Central memory CD4-positive, alpha-beta T cell (primary cell): ENCODE data around the gene DDC.
A peak's percentile ranks its signal among the peaks of the same experiment; 100 is the strongest.

Source experiments
- DNase-seq: peaks from one replicate; pipeline ENCODE4 v3.0.0; 2022
- total RNA-seq, 3 experiments: gene quantifications; one replicate each; lab custom pipeline; 2026; lab: John Stamatoyannopoulos, UW

DDC gene
- total RNA-seq: 0 to 0.11 (median 0.04) reads per million in 3 experiments

- DNase-seq: no peak
Measured at GRCh38 chr7:50564640-50565558, at the start of gene DDC. DDC (minus strand) TSS chr7:50565405; CDS start chr7:50544085, 21,320 bp downstream.

- DNase-seq: no peak
Measured at GRCh38 chr7:50613473-50613872, 48.3 kb upstream of the DDC start.

- no peak for DNase-seq
Measured at GRCh38 chr7:50612704-50613103, 47.5 kb upstream of the DDC start.

GRCh38 chr7:50610521-50611277 lies 45.5 kb upstream of the DDC start:
- DNase-seq: peak; percentile 67

- peak; percentile 68 for DNase-seq
Measured at GRCh38 chr7:50608196-50608906, 43.1 kb upstream of the DDC start.

- DNase-seq: no peak
Measured at GRCh38 chr7:50607524-50608125, 42.4 kb upstream of the DDC start.

- DNase-seq: no peak
Measured at GRCh38 chr7:50605059-50605458, 39.9 kb upstream of the DDC start.

- no peak for DNase-seq
Measured at GRCh38 chr7:50603287-50603686, 38.1 kb upstream of the DDC start.

- DNase-seq: no peak
Measured at GRCh38 chr7:50599385-50599784, 34.2 kb upstream of the DDC start.

- no peak for DNase-seq
Measured at GRCh38 chr7:50598460-50599343, 33.5 kb upstream of the DDC start.

- DNase-seq: no peak
Measured at GRCh38 chr7:50596484-50596883, 31.3 kb upstream of the DDC start.

- DNase-seq: peak; percentile 22
Measured at GRCh38 chr7:50595491-50596102, 30.4 kb upstream of the DDC start.

GRCh38 chr7:50594734-50595485 lies 29.7 kb upstream of the DDC start:
- no peak for DNase-seq

GRCh38 chr7:50594136-50594535 lies 28.9 kb upstream of the DDC start:
- no peak for DNase-seq

- DNase-seq: no peak
Measured at GRCh38 chr7:50592940-50593339, 27.7 kb upstream of the DDC start.

GRCh38 chr7:50591480-50592438 lies 26.6 kb upstream of the DDC start:
- DNase-seq: no peak

- no peak for DNase-seq
Measured at GRCh38 chr7:50591098-50591479, 25.9 kb upstream of the DDC start.

- no peak for DNase-seq
Measured at GRCh38 chr7:50590535-50590934, 25.3 kb upstream of the DDC start.

GRCh38 chr7:50589364-50589763 lies 24.2 kb upstream of the DDC start:
- no peak for DNase-seq
